ENCODE data around the gene RABEP2.
"Not testable (repeated sequence)": the region's sequence is repeated elsewhere in the genome, so short reads cannot be mapped to it uniquely, and the experiment has no call there.

The RABEP2 gene

GRCh38 chr16:28946681-28947080 is 21.6 kb upstream of the RABEP2 start:
- peaks cover 8% of the 10 kb centered on the region for H3K36me3 ChIP-seq (ENCODE audit: control insufficient read depth, low read length)

GRCh38 chr16:28943281-28943680 is 18.2 kb upstream of the RABEP2 start:
- TF ChIP-seq CTCF (IDR thresholded peaks at IDR 0.05; ENCODE audit: low read depth, low read length, poor library complexity, severe bottlenecking) (no peak), EZH2phosphoT487 (IDR thresholded peaks at IDR 0.05; ENCODE audit: borderline replicate concordance, low read length) (no peak)
- H3K79me2 ChIP-seq (ENCODE audit: control insufficient read depth, low read length): no peaks in the 10 kb centered on the region
- H3K4me3 ChIP-seq (ENCODE audit: low read length): no peak overlapping the region
- H3K9me2 ChIP-seq (replicated peaks; ENCODE audit: control insufficient read depth, low read length): no peaks in the 10 kb centered on the region
- H3F3A ChIP-seq (ENCODE audit: control insufficient read depth, insufficient read depth): peaks cover 14% of the 10 kb centered on the region
- no peaks in the 10 kb centered on the region for H3K9me3 ChIP-seq (ENCODE audit: control insufficient read depth, insufficient read depth, low read length)
- no peaks in the 10 kb centered on the region for H4K20me1 ChIP-seq (ENCODE audit: control insufficient read depth, insufficient read depth, low read depth, low read length)
- H3K27me3 ChIP-seq (ENCODE audit: control insufficient read depth, low read length): no peaks in the 10 kb centered on the region
- no peak overlapping the region for H3K4me2 ChIP-seq (ENCODE audit: low read length)
- H3K4me1 ChIP-seq (ENCODE audit: control insufficient read depth, low read length): peaks cover 21% of the 10 kb centered on the region
- H3K27ac ChIP-seq (ENCODE audit: low read depth, low read length): no peak overlapping the region
- peaks cover 15% of the 10 kb centered on the region for H3K36me3 ChIP-seq (ENCODE audit: control insufficient read depth, low read length)

More at GRCh38 chr16:28946681-28947080, 21.6 kb upstream of the RABEP2 start:
- no peaks in the 10 kb centered on the region for H3K9me3 ChIP-seq (ENCODE audit: control insufficient read depth, insufficient read depth, low read length)
- H3K4me2 ChIP-seq (ENCODE audit: low read length): no peak overlapping the region
- no peak overlapping the region for H3K27ac ChIP-seq (ENCODE audit: low read depth, low read length)
- H3K4me3 ChIP-seq (ENCODE audit: low read length): no peak overlapping the region
- no peaks in the 10 kb centered on the region for H4K20me1 ChIP-seq (ENCODE audit: control insufficient read depth, insufficient read depth, low read depth, low read length)
- no peaks in the 10 kb centered on the region for H3K9me2 ChIP-seq (replicated peaks; ENCODE audit: control insufficient read depth, low read length)
- H3F3A ChIP-seq (ENCODE audit: control insufficient read depth, insufficient read depth): peaks cover 2% of the 10 kb centered on the region
- no peaks in the 10 kb centered on the region for H3K27me3 ChIP-seq (ENCODE audit: control insufficient read depth, low read length)
- no peak for TF ChIP-seq EZH2phosphoT487 (IDR thresholded peaks at IDR 0.05; ENCODE audit: borderline replicate concordance, low read length)
- no peak for TF ChIP-seq CTCF (IDR thresholded peaks at IDR 0.05; ENCODE audit: low read depth, low read length, poor library complexity, severe bottlenecking)
- peaks cover 9% of the 10 kb centered on the region for H3K79me2 ChIP-seq (ENCODE audit: control insufficient read depth, low read length)
- peaks cover 26% of the 10 kb centered on the region for H3K4me1 ChIP-seq (ENCODE audit: control insufficient read depth, low read length)

GRCh38 chr16:28939825-28940224 is 14.8 kb upstream of the RABEP2 start:
- H3K27me3 ChIP-seq (ENCODE audit: control insufficient read depth, low read length); H3K9me3 ChIP-seq (ENCODE audit: control insufficient read depth, insufficient read depth, low read length); H3K4me2 ChIP-seq (ENCODE audit: low read length); H3K27ac ChIP-seq (ENCODE audit: low read depth, low read length); H3K4me3 ChIP-seq (ENCODE audit: low read length); H3K9me2 ChIP-seq (replicated peaks; ENCODE audit: control insufficient read depth, low read length): not testable (repeated sequence)
- Histone ChIP-seq H3F3A (ENCODE audit: control insufficient read depth, insufficient read depth) (peaks cover 25% of the 10 kb centered on the region), H3K36me3 (ENCODE audit: control insufficient read depth, low read length) (peaks cover 47% of the 10 kb centered on the region), H3K4me1 (ENCODE audit: control insufficient read depth, low read length) (peaks cover 25% of the 10 kb centered on the region), H4K20me1 (ENCODE audit: control insufficient read depth, insufficient read depth, low read depth, low read length) (peaks cover 11% of the 10 kb centered on the region; the same call in 1 of the 2 replicates), H3K79me2 (ENCODE audit: control insufficient read depth, low read length) (peaks cover 15% of the 10 kb centered on the region)

GRCh38 chr16:28938721-28939120 is 13.7 kb upstream of the RABEP2 start:
- H4K20me1 ChIP-seq (ENCODE audit: control insufficient read depth, insufficient read depth, low read depth, low read length): peaks cover 11% of the 10 kb centered on the region; the same call in 1 of the 2 replicates
- peaks cover 29% of the 10 kb centered on the region for H3F3A ChIP-seq (ENCODE audit: control insufficient read depth, insufficient read depth)
- peaks cover 58% of the 10 kb centered on the region for H3K36me3 ChIP-seq (ENCODE audit: control insufficient read depth, low read length)
- no peaks in the 10 kb centered on the region; the same call in 1 of the 2 replicates for H3K9me3 ChIP-seq (ENCODE audit: control insufficient read depth, insufficient read depth, low read length)
- no peak for TF ChIP-seq CTCF (IDR thresholded peaks at IDR 0.05; ENCODE audit: low read depth, low read length, poor library complexity, severe bottlenecking)
- TF ChIP-seq EZH2phosphoT487 (IDR thresholded peaks at IDR 0.05; ENCODE audit: borderline replicate concordance, low read length): no peak
- H3K4me3 ChIP-seq (ENCODE audit: low read length): no peak overlapping the region
- H3K27ac ChIP-seq (ENCODE audit: low read depth, low read length): no peak overlapping the region
- peaks cover 27% of the 10 kb centered on the region for H3K79me2 ChIP-seq (ENCODE audit: control insufficient read depth, low read length)
- H3K9me2 ChIP-seq (replicated peaks; ENCODE audit: control insufficient read depth, low read length): no peaks in the 10 kb centered on the region
- no peak overlapping the region for H3K4me2 ChIP-seq (ENCODE audit: low read length)
- H3K4me1 ChIP-seq (ENCODE audit: control insufficient read depth, low read length): peaks cover 26% of the 10 kb centered on the region
- no peaks in the 10 kb centered on the region for H3K27me3 ChIP-seq (ENCODE audit: control insufficient read depth, low read length)
